Measurements from ENCODE around the gene ICE2. TPM values are rescaled to one million over a fixed set of nuclear protein-coding genes. Genes with fewer than 3 reads are reported as not detected.
A peak's percentile ranks its signal among the peaks of the same experiment; 100 is the strongest.

The ICE2 gene
- total and polyA plus RNA-seq, 2 of the 8 experiments (the other 6 are each of a cell fraction or from before 2014, with no cell fraction given) = 40.0 to 87.3 TPM

DNA sequence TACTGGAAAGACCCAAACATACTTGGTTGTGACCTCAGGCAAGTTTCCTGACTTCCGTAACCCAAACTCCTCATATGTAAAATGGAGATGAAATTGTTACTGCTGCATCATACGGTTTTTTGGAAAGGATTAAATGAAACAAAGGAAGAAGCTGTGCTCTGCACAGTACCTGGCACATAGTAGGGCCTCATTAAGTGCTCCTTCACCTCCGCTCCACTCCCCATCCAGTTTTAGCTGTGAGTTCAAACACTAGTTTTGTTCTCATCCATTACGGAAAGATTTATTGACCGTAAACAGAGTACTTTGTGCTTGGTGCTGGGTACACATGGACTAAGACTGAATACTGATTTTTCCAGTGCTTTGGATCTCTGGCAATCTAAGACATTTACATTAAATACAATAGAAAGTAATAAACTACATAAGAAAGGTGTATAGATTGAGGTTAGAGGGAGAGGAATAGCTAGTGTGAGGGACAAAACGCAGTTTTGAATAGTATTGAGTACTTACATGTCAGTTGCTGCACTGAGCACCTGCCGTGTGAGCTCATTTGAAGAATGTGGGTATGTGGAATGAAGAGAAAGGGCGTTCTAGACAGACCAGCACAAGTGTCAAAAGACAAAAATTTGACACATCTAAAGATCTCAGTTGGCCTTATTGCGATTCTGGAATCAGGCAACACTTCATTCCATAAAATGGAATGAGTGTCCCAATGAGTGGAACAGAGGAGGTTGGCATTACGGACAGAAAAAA, 594 bp upstream of the ICE2 start:
- H3K79me2 ChIP-seq (ENCODE audit: control insufficient read depth in 1 of 2, insufficient read depth in 2 of 2, low read length in 2 of 2) = peaks cover 7 to 28% of the 10 kb centered on the region in 2 experiments; a peak in 3 of 4 replicates
- CTCF ChIA-PET (ENCODE audit: partially characterized antibody) = interaction anchor here (1.4 to 2.4 kb wide), 3 partner anchors 27 to 121 kb away, joined by 4 to 6 read pairs (median 5); no protein-coding TSS in a partner anchor
- POLR2A ChIA-PET (ENCODE audit: partially characterized antibody) = interaction anchor here (0.6 to 2.2 kb wide), 7 partner anchors 9 to 104 kb away, joined by 3 to 6 read pairs (median 5); no protein-coding TSS in a partner anchor
- TF ChIP-seq TAF1 (IDR thresholded peaks at IDR 0.05; ENCODE audit: low read depth, low read length) (no peak), EP300 (IDR thresholded peaks at IDR 0.05; ENCODE audit: borderline replicate concordance in 1 of 2, low read depth in 2 of 2, low read length in 2 of 2) (no peak), GTF2F1 (IDR thresholded peaks at IDR 0.05; ENCODE audit: borderline replicate concordance, low read depth, low read length) (no peak), RNF2 (IDR thresholded peaks at IDR 0.05; ENCODE audit: borderline replicate concordance, low read depth, low read length, missing control alignments, poor library complexity, severe bottlenecking) (no peak), SAP30 (IDR thresholded peaks at IDR 0.05; ENCODE audit: insufficient read depth, insufficient replicate concordance, low read length) (no peak), RXRA (IDR thresholded peaks at IDR 0.05; ENCODE audit: insufficient read depth, low read depth, low read length) (no peak), ZNF274 (IDR thresholded peaks at IDR 0.05; ENCODE audit: borderline replicate concordance, extremely low read depth, low read length) (no peak), TAF7 (optimal IDR thresholded peaks at IDR 0.05; ENCODE audit: borderline replicate concordance, low read depth, low read length) (no peak), SP4 (IDR thresholded peaks at IDR 0.05; ENCODE audit: low read length) (no peak), SIX5 (IDR thresholded peaks at IDR 0.05; ENCODE audit: low read depth, low read length) (no peak)

More for the DNA sequence above, 594 bp upstream of the ICE2 start:
- Histone ChIP-seq H3K4me2 (ENCODE audit: insufficient read depth in 1 of 2, low read depth in 2 of 2, low read length in 2 of 2) (peak overlapping the region; percentile 90 to 93), H3K14ac (ENCODE audit: insufficient read length) (no peak overlapping the region), H4K8ac (ENCODE audit: extremely low read depth, insufficient read depth, low read length) (peak overlapping the region; percentile 35; the same call in 1 of the 2 replicates), H3K4me3 (ENCODE audit: extremely low read depth in 1 of 4, insufficient read depth in 2 of 4, low read depth in 3 of 4, low read length in 4 of 4) (peak overlapping the region; percentile 81 to 96 (median 90)), H3K4me1 (replicated peaks in 1 of 4; ENCODE audit: control insufficient read depth in 3 of 4, insufficient read depth in 4 of 4, low read length in 3 of 4) (peaks cover 2 to 12% (median 7%) of the 10 kb centered on the region in 4 experiments; a peak in 6 of 7 replicates), H2BK120ac (replicated peaks; ENCODE audit: low read depth, low read length) (no peak overlapping the region), H2BK15ac (ENCODE audit: low read length) (no peak overlapping the region), H3K27ac (ENCODE audit: low read depth, low read length) (peak overlapping the region; percentile 95; the same call in 1 of the 2 replicates), H2BK12ac (ENCODE audit: low read depth, low read length) (no peak overlapping the region; the same call in 1 of the 2 replicates), H2BK5ac (ENCODE audit: low read depth, low read length) (peak overlapping the region; percentile 99), H4K91ac (replicated peaks; ENCODE audit: insufficient read length, low read length) (no peak overlapping the region), H4K5ac (ENCODE audit: insufficient read length, low read depth, low read length) (no peak overlapping the region), H3K27me3 (replicated peaks in 1 of 4; ENCODE audit: control insufficient read depth in 3 of 4, extremely low read depth in 1 of 4, insufficient read depth in 3 of 4, low read length in 3 of 4) (no peaks in the 10 kb centered on the region), H3K9ac (replicated peaks in 1 of 4; ENCODE audit: extremely low read depth in 1 of 4, low read depth in 3 of 4, low read length in 3 of 4) (peak overlapping the region in 3 of 4 experiments; percentile 88 to 98 (median 96); a peak in 6 of 7 replicates), H3K23me2 (ENCODE audit: low read depth, low read length) (peaks cover 9% of the 10 kb centered on the region), H3K4ac (replicated peaks; ENCODE audit: insufficient read length, low read depth, low read length) (no peak overlapping the region), H2AFZ (ENCODE audit: low read length) (peak overlapping the region; percentile 85), H2BK20ac (ENCODE audit: low read length) (0 out of 2 replicates have a peak overlapping the region, but pooled peaks have one; percentile 26), H3K23ac (ENCODE audit: insufficient read length) (no peak overlapping the region), H4K20me1 (replicated peaks in 1 of 2; ENCODE audit: control insufficient read depth in 1 of 2, insufficient read depth in 2 of 2, low read length in 2 of 2) (no peaks in the 10 kb centered on the region), H3K18ac (ENCODE audit: extremely low read depth, low read length) (0 out of 2 replicates have a peak overlapping the region, but pooled peaks have one; percentile 41), H3K79me1 (ENCODE audit: low read depth, low read length) (peaks cover 3% of the 10 kb centered on the region; the same call in 1 of the 2 replicates), H3K56ac (replicated peaks; ENCODE audit: insufficient read length, low read depth, low read length) (peak overlapping the region; percentile 1), H2AK5ac (ENCODE audit: low read depth, low read length) (no peak overlapping the region), H3K36me3 (ENCODE audit: control insufficient read depth in 2 of 4, insufficient read depth in 4 of 4, low read length in 3 of 4) (peaks cover 0 to 22% (median 1%) of the 10 kb centered on the region in 4 experiments; a peak in 2 of 8 replicates), H3K9me3 (ENCODE audit: insufficient read depth in 2 of 2, low read depth in 1 of 2, low read length in 1 of 2) (no peaks in the 10 kb centered on the region)
- FAIRE-seq = no peak
- 65% methylated on average over 10 of the region's 10 CpGs; no CpG with 5 or more reads in 1 of the 2 experiments for WGBS, 2 experiments (ENCODE audit: extremely low coverage in 1 of 2, insufficient coverage in 1 of 2, insufficient read length in 1 of 2, insufficient replicate concordance in 2 of 2, low coverage in 1 of 2, low lambda C conversion rate in 2 of 2, missing lambda C conversion rate in 1 of 2)
- no peak for DNase-seq (ENCODE audit: low read depth in 1 of 2, low spot score in 2 of 2)

All from H1 (cell line).